Tibial nerve (tissue), 4 donors: ENCODE measurements around the gene SPINT2. TPM values are rescaled to one million over a fixed set of nuclear protein-coding genes. Genes with fewer than 3 reads are reported as not detected.

Source experiments
- DNase-seq, 2 donors: peaks; one replicate each; pipeline ENCODE4 v3.0.0-alpha.2; 2019; ENCODE audit warnings: low spot score in 2 of 2
- H3K27ac ChIP-seq, 4 donors: fragments of 200-600 bp; sonication (generic) in 3 of 4; one replicate each; pipeline ENCODE4 v1.5.1; 2017 to 2019; ENCODE audit warnings: mild to moderate bottlenecking in 1 of 4
- H3K27me3 ChIP-seq, 2 donors: fragments of 200-600 bp; sonication (generic) in 1 of 2; one replicate each; pipeline versions ENCODE4 v1.5.1 to v1.6.0; 2017 to 2019
- H3K36me3 ChIP-seq, 3 donors: fragments of 200-600 bp; sonication (generic); one replicate each; pipeline ENCODE4 v1.5.1; 2018 to 2019
- H3K4me1 ChIP-seq, 4 donors: fragments of 200-600 bp; sonication (generic) in 3 of 4; one replicate each; pipeline ENCODE4 v1.5.1; 2017 to 2019
- H3K4me3 ChIP-seq, 4 donors: fragments of 200-600 bp; sonication (generic) in 3 of 4; one replicate each; pipeline ENCODE4 v1.5.1; 2017 to 2019; ENCODE audit warnings: mild to moderate bottlenecking in 1 of 4, moderate library complexity in 1 of 4
- H3K9me3 ChIP-seq, 4 donors: fragments of 200-600 bp; sonication (generic) in 3 of 4; one replicate each; pipeline ENCODE4 v1.5.1; 2017 to 2019
- EP300 ChIP-seq, 2 donors: sonication (generic); formaldehyde crosslinking; IDR thresholded peaks; one replicate each; pipeline ENCODE4 v1.6.1; 2017; ENCODE audit warnings: antibody characterized with exemption in 2 of 2, mild to moderate bottlenecking in 1 of 2
- POLR2A ChIP-seq, 2 donors: fragments of 450-650 bp; IDR thresholded peaks; one replicate each; pipeline ENCODE4 v1.6.1; 2017; ENCODE audit warnings: antibody characterized with exemption in 2 of 2, mild to moderate bottlenecking in 2 of 2, moderate library complexity in 2 of 2
- WGBS, 2 donors: methylation state at CpG; one replicate each; pipeline ENCODE4 v1.1.5; 2018; 5-methylcytosine and 5-hydroxymethylcytosine counted together
- total RNA-seq, 4 donors: library from RNA; depleted of rRNA; stranded (reverse); fragments of >200 nt; gene quantifications; one replicate each; pipeline ENCODE4 v1.1.0, GENCODE V29; 2016
- TF ChIP-seq, protein P1 (sequence below), 5 experiments: fragments of 200-600 bp in 3 of 5; fragments of 450-650 bp in 2 of 5; sonication (generic) in 3 of 5; IDR thresholded peaks; one replicate each; pipeline ENCODE4 v1.5.1; 2016 to 2019; ENCODE audit warnings: antibody characterized with exemption in 5 of 5, mild to moderate bottlenecking in 3 of 5, moderate library complexity in 2 of 5

The SPINT2 gene
- total RNA-seq, 4 donors from 2014 or later, result 39.0 to 79.1 (median 45.5) TPM

DNA sequence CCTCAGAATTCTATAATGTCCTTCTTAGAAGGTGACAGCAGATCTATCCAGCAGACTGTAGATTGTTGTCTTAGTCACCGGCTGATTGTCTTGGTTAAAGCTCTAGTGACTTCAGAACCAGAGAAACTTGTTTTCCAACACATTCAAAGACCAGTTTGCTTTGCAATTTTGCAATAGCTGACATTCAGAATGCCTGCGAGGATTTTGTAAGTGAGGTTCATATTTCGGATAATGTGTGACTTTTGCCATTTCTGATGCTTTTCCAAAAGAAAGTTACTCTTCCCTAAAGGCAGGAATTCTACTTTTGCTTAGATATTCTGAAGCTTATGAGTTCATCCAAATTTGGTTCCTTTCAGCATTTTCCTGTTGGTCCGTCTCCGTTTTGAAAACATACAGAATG is 13.2 kb downstream of the SPINT2 start:
- H3K27ac ChIP-seq, result peak overlapping the region; percentile 27 to 87 (median 66)

DNA sequence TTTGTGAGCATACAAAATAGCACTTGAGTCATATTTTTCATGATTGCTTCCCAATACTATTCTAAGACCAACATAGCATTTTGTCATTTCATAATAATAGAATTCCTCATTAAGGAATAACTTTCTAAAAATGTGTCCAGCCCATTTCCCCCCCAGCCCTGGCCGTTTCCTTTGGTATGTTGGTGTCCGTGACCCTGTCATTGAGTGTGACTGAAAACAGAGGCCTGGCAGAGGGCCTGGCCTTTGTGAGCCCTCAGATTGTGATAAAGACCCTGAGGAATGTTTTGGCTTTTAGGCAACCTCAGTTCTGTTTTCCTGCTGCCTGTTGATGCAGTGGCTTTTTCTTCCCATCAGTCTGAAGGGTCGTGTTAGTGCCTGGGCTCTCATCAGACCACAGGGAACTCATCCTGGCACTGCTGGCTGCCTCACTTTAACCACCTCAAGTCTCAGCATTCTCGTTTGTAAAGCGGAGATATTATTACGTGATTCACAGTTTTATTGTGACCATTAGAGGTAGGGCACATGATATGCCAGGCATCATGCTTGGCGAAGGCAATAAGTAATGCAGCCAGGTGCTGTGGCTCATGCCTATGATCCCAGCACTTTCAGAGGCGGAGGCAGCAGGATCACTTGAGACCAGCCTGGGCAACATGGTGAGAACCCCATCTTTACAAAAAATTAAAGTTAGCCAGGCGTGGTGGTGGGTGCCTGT is 13.8 kb downstream of the SPINT2 start:
- no peak overlapping the region for H3K4me3 ChIP-seq
- H3K9me3 ChIP-seq, result no peaks in the 10 kb centered on the region
- no peaks in the 10 kb centered on the region for H3K36me3 ChIP-seq
- WGBS, 2 donors, result 48 to 53% methylated on average over 9 of the region's 9 CpGs
- H3K27me3 ChIP-seq, result no peaks in the 10 kb centered on the region
- peak overlapping the region; percentile 27 to 87 (median 66) for H3K27ac ChIP-seq
- TF ChIP-seq, protein P1, sequence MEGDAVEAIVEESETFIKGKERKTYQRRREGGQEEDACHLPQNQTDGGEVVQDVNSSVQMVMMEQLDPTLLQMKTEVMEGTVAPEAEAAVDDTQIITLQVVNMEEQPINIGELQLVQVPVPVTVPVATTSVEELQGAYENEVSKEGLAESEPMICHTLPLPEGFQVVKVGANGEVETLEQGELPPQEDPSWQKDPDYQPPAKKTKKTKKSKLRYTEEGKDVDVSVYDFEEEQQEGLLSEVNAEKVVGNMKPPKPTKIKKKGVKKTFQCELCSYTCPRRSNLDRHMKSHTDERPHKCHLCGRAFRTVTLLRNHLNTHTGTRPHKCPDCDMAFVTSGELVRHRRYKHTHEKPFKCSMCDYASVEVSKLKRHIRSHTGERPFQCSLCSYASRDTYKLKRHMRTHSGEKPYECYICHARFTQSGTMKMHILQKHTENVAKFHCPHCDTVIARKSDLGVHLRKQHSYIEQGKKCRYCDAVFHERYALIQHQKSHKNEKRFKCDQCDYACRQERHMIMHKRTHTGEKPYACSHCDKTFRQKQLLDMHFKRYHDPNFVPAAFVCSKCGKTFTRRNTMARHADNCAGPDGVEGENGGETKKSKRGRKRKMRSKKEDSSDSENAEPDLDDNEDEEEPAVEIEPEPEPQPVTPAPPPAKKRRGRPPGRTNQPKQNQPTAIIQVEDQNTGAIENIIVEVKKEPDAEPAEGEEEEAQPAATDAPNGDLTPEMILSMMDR (IDR thresholded peaks at IDR 0.05), result no peak
- TF ChIP-seq EP300 (IDR thresholded peaks at IDR 0.05) (no peak), POLR2A (IDR thresholded peaks at IDR 0.05) (no peak)
- DNase-seq, result no peak
- peaks cover 0 to 49% (median 11%) of the 10 kb centered on the region in 4 donors for H3K4me1 ChIP-seq

More for the DNA sequence above, 13.2 kb downstream of the SPINT2 start:
- WGBS, 2 donors, result 29 to 32% methylated on average over 5 of the region's 5 CpGs
- no peaks in the 10 kb centered on the region for H3K36me3 ChIP-seq
- H3K4me1 ChIP-seq, result peaks cover 0 to 49% (median 11%) of the 10 kb centered on the region in 4 donors
- no peak overlapping the region for H3K4me3 ChIP-seq
- DNase-seq, result no peak
- H3K27me3 ChIP-seq, result no peaks in the 10 kb centered on the region
- no peak for TF ChIP-seq POLR2A (IDR thresholded peaks at IDR 0.05)
- TF ChIP-seq, protein P1 (IDR thresholded peaks at IDR 0.05), result no peak
- TF ChIP-seq EP300 (IDR thresholded peaks at IDR 0.05), result no peak
- no peaks in the 10 kb centered on the region for H3K9me3 ChIP-seq

DNA sequence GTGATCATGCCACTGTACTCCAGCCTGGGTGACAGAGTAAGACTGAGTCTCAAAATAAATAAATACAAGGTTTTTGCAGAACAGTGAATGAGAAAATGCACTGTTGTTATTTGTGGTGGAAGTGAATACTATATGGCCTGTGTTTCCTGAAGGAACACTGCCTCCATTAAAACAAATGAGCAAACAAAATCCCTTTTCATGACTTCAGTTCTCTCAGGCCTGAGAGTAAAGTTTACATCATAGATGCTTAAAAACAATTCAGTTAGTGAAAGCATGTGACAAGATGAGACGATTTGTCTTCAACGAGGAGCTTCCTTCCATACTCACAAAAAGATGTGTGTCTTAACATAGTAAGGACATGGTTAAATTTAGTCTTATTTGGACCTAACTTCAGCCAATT is 14.4 kb downstream of the SPINT2 start:
- TF ChIP-seq EP300 (IDR thresholded peaks at IDR 0.05) (no peak), POLR2A (IDR thresholded peaks at IDR 0.05) (no peak)
- TF ChIP-seq, protein P1 (IDR thresholded peaks at IDR 0.05), result no peak

DNA sequence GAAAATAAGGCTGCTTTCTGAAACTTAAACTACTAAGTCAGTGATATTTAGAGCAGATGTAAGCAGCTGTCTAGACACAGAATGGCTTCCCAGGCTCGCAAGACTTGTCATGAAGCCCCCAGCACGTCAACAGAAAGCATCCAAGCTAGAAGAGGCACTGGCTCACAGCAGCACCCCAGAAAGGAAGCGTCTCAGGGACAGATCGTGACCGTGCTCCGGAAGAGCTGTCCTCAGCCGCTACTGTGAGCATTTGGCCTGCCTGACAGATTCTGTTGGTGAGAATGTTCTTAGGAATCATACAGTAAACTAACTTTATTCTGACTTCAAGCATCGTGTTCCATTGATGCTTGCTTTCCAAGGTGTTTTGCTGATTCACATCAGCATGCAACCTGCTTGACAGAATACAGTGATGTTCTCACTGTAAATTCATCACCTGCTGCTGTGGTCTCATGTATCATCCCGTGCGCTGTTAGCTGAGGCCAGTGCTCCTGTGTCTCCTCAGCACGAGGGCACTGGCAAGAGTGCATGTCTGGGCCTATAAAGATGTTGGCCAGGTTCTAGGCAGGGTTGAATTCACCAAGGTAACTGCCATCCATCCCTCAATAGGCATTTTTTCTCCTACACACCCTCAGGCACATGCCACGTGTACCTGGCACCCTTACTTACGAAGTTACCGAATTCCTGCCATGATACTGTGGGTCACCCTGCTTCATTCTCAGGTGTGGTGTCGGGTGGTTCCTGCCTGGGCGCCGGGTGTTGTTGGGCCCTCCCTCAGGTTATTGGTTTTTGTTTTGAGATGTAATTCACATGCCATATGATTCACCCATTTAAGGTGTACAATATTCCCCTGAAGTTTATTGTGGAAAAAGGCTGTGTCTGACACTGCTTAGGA is 15.9 kb downstream of the SPINT2 start:
- 89 to 90% methylated on average over 17 of the region's 17 CpGs for WGBS, 2 donors
- no peaks in the 10 kb centered on the region for H3K9me3 ChIP-seq
- H3K4me3 ChIP-seq, result no peak overlapping the region
- DNase-seq, result no peak
- TF ChIP-seq POLR2A (IDR thresholded peaks at IDR 0.05) (no peak), EP300 (IDR thresholded peaks at IDR 0.05) (no peak)
- TF ChIP-seq, protein P1 (IDR thresholded peaks at IDR 0.05), result no peak
- H3K27me3 ChIP-seq, result no peaks in the 10 kb centered on the region
- no peaks in the 10 kb centered on the region for H3K36me3 ChIP-seq
- H3K27ac ChIP-seq, result peak overlapping the region in 2 of 4 donors; percentile 2 to 15
- peaks cover 0 to 38% (median 11%) of the 10 kb centered on the region in 4 donors for H3K4me1 ChIP-seq

More for the DNA sequence above, 14.4 kb downstream of the SPINT2 start:
- Histone ChIP-seq H3K36me3 (no peaks in the 10 kb centered on the region), H3K4me1 (peaks cover 0 to 49% (median 11%) of the 10 kb centered on the region in 4 donors), H3K27ac (peak overlapping the region; percentile 27 to 87 (median 66)), H3K9me3 (no peaks in the 10 kb centered on the region), H3K27me3 (no peaks in the 10 kb centered on the region), H3K4me3 (no peak overlapping the region)
- DNase-seq, result no peak
- WGBS, 2 donors, result 42 to 43% methylated on average over 2 of the region's 2 CpGs
